ENCODE results near the gene RHOU. TPM values are rescaled to one million over a fixed set of nuclear protein-coding genes. Genes with fewer than 3 reads are reported as not detected.

The RHOU gene
- total and polyA plus RNA-seq, 2 experiments from 2014 or later, result 1.8 to 1.9 TPM

DNA sequence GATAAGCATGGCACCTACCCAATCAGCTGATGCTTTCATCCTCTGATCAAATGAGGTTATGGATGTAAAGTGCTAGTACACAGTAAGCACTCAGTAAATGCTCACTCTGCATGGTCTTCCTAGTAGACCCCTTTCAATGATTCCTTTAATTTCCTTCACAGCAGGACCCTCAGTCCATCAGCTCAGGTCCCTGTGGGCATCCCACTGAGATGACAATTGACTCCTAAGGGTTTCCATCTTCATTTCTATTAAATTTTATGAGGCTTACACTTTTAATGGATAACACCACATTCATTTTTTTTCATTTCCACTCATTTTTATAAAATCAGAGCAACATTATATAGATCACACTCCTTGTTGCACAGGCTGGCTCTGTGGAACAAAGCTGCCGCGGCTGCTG lies 12.8 kb downstream of the RHOU start:
- H2AFZ ChIP-seq, result no peak overlapping the region
- no peak overlapping the region for H3K9ac ChIP-seq
- H3K27me3 ChIP-seq (replicated peaks; ENCODE audit: insufficient read depth), result peaks cover 14% of the 10 kb centered on the region
- H3K4me2 ChIP-seq (ENCODE audit: unreplicated experiment), result no peak overlapping the region
- no peaks in the 10 kb centered on the region for H3K79me2 ChIP-seq (ENCODE audit: insufficient read depth)
- no peaks in the 10 kb centered on the region for H3K9me2 ChIP-seq (ENCODE audit: insufficient read depth)
- no peak for DNase-seq
- H3K36me3 ChIP-seq (ENCODE audit: low read depth), result no peaks in the 10 kb centered on the region
- in situ Hi-C loops (cut with MboI), result no loop called here
- TF ChIP-seq EZH2 (IDR thresholded peaks at IDR 0.05; ENCODE audit: insufficient read depth, poor library complexity, severe bottlenecking) (no peak), EZH2phosphoT487 (IDR thresholded peaks at IDR 0.05; ENCODE audit: insufficient read depth, low read depth) (no peak)
- no peaks in the 10 kb centered on the region for H3K9me3 ChIP-seq (ENCODE audit: low read depth)
- 92 to 95% methylated on average over 2 of the region's 2 CpGs for WGBS, 2 experiments (ENCODE audit: low coverage in 1 of 2, low lambda C conversion rate in 2 of 2, missing lambda C conversion rate in 2 of 2)
- H4K20me1 ChIP-seq (ENCODE audit: insufficient read depth), result no peaks in the 10 kb centered on the region
- no peak overlapping the region for H3K4me3 ChIP-seq
- H3F3A ChIP-seq (ENCODE audit: insufficient read depth), result no peaks in the 10 kb centered on the region
- H3K4me1 ChIP-seq (ENCODE audit: insufficient read depth), result no peaks in the 10 kb centered on the region
- no peak overlapping the region for H3K27ac ChIP-seq

DNA sequence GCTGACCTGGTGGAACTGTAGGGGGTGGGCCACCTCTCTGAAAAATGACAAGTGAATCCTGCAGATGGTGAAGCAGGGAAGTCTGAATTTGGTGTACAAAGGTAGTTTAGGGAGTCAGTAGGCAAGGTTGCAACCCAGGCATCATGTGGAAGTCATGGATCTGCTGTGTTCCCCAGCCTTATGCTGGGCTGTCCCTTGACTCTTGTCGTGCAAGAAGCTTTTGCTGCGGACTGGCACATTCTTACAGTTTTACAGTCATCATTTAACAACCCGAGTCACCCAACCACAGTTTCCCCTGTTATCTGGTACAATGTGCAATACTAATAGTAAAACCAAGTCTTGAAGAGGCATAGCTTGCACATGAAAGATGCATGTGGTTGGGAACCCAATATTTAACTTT lies 13.2 kb downstream of the RHOU start:
- Histone ChIP-seq H3F3A (ENCODE audit: insufficient read depth) (no peaks in the 10 kb centered on the region), H3K4me1 (ENCODE audit: insufficient read depth) (no peaks in the 10 kb centered on the region), H4K20me1 (ENCODE audit: insufficient read depth) (no peaks in the 10 kb centered on the region), H3K36me3 (ENCODE audit: low read depth) (no peaks in the 10 kb centered on the region), H2AFZ (no peak overlapping the region), H3K9me3 (ENCODE audit: low read depth) (no peaks in the 10 kb centered on the region), H3K4me2 (ENCODE audit: unreplicated experiment) (no peak overlapping the region), H3K27me3 (replicated peaks; ENCODE audit: insufficient read depth) (peaks cover 18% of the 10 kb centered on the region), H3K27ac (no peak overlapping the region), H3K9me2 (ENCODE audit: insufficient read depth) (no peaks in the 10 kb centered on the region), H3K79me2 (ENCODE audit: insufficient read depth) (no peaks in the 10 kb centered on the region), H3K4me3 (no peak overlapping the region), H3K9ac (no peak overlapping the region)
- no peak for DNase-seq
- in situ Hi-C loops (cut with MboI), result no loop called here
- 20 to 24% methylated on average over 3 of the region's 3 CpGs for WGBS, 2 experiments (ENCODE audit: low coverage in 1 of 2, low lambda C conversion rate in 2 of 2, missing lambda C conversion rate in 2 of 2)
- TF ChIP-seq EZH2phosphoT487 (IDR thresholded peaks at IDR 0.05; ENCODE audit: insufficient read depth, low read depth) (no peak), EZH2 (IDR thresholded peaks at IDR 0.05; ENCODE audit: insufficient read depth, poor library complexity, severe bottlenecking) (no peak)

DNA sequence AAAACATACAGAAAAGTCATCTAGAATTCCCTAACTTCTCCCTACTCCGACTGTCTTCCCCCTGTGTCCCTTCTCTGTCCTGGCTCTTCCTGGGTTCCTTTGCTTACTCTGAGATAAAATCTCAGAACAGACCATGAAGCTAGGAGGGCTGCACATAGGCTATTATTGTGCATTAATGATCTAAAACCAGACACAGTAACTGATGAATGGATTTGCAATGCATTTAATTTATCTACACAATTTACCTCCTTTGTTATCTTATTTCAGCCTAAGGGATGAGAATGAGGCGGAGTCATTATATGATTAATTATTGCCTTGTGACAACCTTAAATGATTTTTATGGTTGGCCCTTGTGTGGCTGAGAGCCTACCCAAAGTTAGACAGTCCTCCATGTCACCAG lies 14.5 kb downstream of the RHOU start:
- Histone ChIP-seq H3K9me2 (ENCODE audit: insufficient read depth) (no peaks in the 10 kb centered on the region), H2AFZ (no peak overlapping the region), H3K79me2 (ENCODE audit: insufficient read depth) (no peaks in the 10 kb centered on the region), H3K27me3 (replicated peaks; ENCODE audit: insufficient read depth) (peaks cover 31% of the 10 kb centered on the region), H3K4me2 (ENCODE audit: unreplicated experiment) (no peak overlapping the region), H3K27ac (no peak overlapping the region), H3K9ac (no peak overlapping the region), H3K9me3 (ENCODE audit: low read depth) (no peaks in the 10 kb centered on the region), H3F3A (ENCODE audit: insufficient read depth) (no peaks in the 10 kb centered on the region), H4K20me1 (ENCODE audit: insufficient read depth) (no peaks in the 10 kb centered on the region), H3K4me1 (ENCODE audit: insufficient read depth) (no peaks in the 10 kb centered on the region), H3K4me3 (no peak overlapping the region), H3K36me3 (ENCODE audit: low read depth) (no peaks in the 10 kb centered on the region)
- TF ChIP-seq EZH2 (IDR thresholded peaks at IDR 0.05; ENCODE audit: insufficient read depth, poor library complexity, severe bottlenecking) (no peak), EZH2phosphoT487 (IDR thresholded peaks at IDR 0.05; ENCODE audit: insufficient read depth, low read depth) (no peak)
- DNase-seq, result no peak
- in situ Hi-C loops (cut with MboI), result no loop called here
- 60 to 63% methylated on average over 2 of the region's 2 CpGs for WGBS, 2 experiments (ENCODE audit: low coverage in 1 of 2, low lambda C conversion rate in 2 of 2, missing lambda C conversion rate in 2 of 2)

DNA sequence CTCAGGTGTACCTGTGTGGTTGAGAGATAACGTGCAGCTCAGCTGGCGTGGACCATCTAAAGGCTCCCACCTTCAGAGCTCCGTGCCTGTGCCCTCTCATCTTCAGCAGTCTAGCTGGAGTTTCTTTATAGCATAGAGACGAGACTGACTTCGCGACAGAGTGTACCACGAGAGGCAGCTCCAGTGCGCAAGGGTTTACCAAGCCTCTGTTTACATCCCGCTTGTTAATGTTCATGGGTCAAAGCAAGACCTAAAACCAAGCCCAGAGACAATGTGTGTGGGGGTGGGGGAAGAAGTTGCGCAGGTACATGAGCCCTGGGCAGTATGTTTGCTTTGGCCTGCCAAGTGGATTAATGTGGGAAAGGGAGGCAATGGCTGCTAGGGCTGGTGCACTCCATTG lies 15.6 kb downstream of the RHOU start:
- no peak overlapping the region for H3K27ac ChIP-seq

More for the DNA sequence above, 15.6 kb downstream of the RHOU start:
- no peak for DNase-seq
- Histone ChIP-seq H3K79me2 (ENCODE audit: insufficient read depth) (no peaks in the 10 kb centered on the region), H4K20me1 (ENCODE audit: insufficient read depth) (no peaks in the 10 kb centered on the region), H2AFZ (no peak overlapping the region), H3K4me1 (ENCODE audit: insufficient read depth) (no peaks in the 10 kb centered on the region), H3F3A (ENCODE audit: insufficient read depth) (no peaks in the 10 kb centered on the region), H3K9ac (no peak overlapping the region), H3K27me3 (replicated peaks; ENCODE audit: insufficient read depth) (peaks cover 32% of the 10 kb centered on the region), H3K4me2 (ENCODE audit: unreplicated experiment) (no peak overlapping the region), H3K9me2 (ENCODE audit: insufficient read depth) (no peaks in the 10 kb centered on the region), H3K36me3 (ENCODE audit: low read depth) (no peaks in the 10 kb centered on the region), H3K9me3 (ENCODE audit: low read depth) (no peaks in the 10 kb centered on the region), H3K4me3 (no peak overlapping the region)
- in situ Hi-C loops (cut with MboI), result no loop called here
- TF ChIP-seq EZH2phosphoT487 (IDR thresholded peaks at IDR 0.05; ENCODE audit: insufficient read depth, low read depth) (no peak), EZH2 (IDR thresholded peaks at IDR 0.05; ENCODE audit: insufficient read depth, poor library complexity, severe bottlenecking) (no peak)
- 75 to 79% methylated on average over 10 of the region's 10 CpGs for WGBS, 2 experiments (ENCODE audit: low coverage in 1 of 2, low lambda C conversion rate in 2 of 2, missing lambda C conversion rate in 2 of 2)
